Activated CD4-positive, CD25-positive, alpha-beta regulatory T cell treated with anti-CD3 and anti-CD28 coated beads, Interleukin-2, amount 50 U/mL, for 16 hours (primary cell): ENCODE data around the gene BCL2L12.

Experiments
- DNase-seq: peaks from one replicate; pipeline ENCODE4 v3.0.0-alpha.2; 2020; ENCODE audit warnings: low read depth, low spot score

The BCL2L12 gene

DNA sequence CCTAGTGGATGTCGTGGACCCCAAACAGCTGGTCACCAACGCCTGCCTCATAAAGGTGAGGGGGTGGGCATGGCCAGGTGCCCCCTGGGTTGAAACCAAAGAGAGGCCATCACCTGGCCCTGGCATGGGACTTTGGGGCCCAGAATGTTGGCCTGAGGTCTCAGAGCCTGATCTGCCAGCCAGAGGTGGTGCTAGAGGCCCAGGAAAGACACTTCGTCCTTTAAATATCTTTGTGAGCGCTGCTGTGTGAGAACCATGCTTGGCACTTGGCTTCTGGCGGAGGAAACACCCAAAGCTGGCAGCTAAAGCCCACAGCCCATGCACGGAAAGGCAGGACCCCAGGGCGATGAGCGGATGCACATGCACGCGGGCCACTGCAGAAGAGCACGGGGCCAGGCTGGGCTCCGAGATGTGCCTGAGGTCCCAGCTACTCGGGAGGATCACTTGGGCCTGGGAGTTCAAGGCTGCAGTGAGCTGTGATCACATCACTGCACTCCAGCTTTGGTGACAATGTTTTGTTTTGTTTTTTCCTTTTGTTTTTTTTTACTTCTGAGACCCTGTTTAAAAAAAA is 19.3 kb downstream of the BCL2L12 start:
- no peak for DNase-seq

DNA sequence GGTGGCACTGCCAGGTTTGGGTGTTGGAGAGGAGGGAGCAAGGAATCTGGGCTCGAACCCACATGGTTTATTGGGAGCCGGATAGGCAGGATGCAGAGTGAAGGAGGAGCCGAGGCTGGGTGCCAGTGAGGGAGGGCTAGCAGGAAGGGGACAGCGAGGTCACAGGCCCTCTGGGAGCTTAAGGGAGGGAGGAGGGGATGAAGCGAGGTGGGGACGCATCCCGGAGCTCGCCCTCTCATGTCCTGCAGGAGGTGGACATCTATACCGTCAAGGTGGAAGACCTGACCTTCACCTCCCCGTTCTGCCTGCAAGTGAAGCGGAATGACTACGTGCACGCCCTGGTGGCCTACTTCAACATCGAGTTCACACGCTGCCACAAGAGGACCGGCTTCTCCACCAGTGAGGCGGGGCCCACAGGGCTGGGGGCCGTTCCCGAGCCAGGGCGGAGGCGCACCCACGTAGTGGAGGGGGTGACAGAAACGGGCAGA is 20.2 kb downstream of the BCL2L12 start:
- no peak for DNase-seq

DNA sequence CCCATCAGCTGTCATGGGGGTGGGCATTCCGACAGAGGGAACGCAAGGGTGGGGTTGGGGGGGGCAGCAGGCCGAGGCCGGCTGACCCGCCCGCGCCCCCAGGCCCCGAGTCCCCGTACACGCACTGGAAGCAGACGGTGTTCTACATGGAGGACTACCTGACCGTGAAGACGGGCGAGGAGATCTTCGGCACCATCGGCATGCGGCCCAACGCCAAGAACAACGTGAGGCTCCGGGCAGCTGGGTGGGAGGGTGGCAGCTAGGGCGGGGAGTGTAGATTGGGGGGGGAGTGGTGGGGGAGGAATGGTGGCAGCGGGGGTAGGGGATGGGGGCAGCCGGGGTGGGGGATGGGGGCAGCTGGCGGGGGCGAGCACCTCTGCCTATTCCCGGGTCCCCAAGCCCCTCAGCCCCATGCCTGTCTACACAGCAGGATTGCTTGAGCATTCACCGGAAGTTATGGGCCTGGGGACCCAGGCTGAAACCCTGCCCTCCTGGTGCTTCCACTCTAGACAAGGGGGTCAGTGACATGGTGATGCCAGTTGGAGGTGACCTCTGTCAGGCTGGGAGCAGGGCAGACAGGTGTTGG is 20.9 kb downstream of the BCL2L12 start:
- no peak for DNase-seq

DNA sequence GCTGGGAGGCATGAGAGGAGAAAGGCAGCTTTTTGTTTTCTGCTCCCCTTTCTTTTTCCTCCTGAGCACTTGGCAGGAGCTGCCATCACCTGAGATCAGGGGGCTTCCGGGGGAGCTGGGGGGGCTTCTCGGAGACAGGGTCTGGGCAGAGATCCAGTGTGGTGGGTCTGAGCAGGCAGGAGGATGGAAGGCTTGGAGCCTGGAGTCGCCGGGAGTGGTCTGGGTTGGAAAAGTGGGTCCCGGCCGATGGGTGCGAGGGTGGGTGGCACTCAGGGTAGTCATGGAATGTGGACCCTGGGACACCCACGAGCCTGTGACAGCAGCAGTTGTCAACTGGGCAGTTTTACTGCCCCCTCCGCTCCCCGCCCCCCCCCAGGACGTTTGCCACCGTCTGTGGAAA is 21.4 kb downstream of the BCL2L12 start:
- DNase-seq, result no peak

DNA sequence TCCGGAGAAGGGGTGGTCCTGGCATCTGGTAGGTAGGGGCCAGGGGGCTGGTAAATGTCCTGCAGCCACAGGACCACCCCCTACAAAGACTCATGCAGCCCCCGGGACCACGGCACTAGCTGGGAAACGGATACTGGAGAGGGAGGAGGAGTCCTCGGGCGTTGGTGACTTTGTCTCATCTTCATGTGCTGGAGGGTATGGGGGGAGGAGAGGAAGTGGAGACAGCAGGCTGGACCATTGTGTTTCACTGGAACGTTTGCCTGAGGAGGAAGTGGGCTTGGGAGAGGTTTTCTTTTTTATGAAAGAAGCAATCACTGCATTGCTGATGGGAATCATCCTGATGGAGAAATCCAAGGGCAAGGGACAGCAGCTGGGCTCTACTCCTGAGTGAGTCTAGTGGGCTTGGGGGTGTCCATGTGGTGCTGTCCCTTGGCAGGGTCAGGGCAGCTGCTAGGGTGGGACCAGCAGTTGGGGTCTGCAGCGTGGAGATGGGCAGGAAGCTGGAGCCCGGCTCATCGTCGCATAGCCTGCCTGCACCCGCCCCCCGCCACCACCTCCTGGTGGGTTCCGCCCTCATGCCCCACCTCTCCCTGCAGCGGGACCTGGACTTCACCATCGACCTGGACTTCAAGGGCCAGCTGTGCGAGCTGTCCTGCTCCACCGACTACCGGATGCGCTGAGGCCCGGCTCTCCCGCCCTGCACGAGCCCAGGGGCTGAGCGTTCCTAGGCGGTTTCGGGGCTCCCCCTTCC is 22.0 kb downstream of the BCL2L12 start:
- DNase-seq, result no peak

DNA sequence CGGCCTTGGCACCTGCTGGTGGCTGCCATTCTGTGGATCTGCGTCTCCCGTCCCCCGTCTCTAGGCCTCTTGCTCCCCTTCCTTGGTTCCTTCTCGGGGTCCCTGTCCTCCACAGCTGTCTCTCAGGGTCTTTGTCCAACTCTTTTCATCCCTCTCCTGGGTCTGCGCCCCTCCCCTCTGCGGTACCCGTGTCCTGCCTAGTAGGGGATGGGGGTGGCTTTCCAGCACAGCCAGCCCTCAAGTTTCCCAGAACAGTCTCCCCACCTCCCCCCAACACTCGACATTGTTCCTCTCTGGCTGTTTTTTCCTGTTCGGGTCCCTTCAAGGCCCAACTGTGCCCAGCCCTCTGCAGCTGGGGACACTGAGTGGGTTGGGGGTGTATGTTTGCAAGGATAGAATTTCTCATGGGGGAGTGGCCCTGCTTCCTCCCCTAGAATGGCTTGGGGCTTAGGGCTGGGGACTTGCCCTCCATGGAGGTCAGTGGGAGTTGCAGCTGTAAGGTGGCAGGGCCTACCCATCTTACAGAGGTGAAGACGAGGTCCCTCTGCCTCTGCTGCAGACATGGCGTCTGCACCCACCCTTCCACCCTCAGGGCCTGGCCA is 22.9 kb downstream of the BCL2L12 start:
- no peak for DNase-seq

DNA sequence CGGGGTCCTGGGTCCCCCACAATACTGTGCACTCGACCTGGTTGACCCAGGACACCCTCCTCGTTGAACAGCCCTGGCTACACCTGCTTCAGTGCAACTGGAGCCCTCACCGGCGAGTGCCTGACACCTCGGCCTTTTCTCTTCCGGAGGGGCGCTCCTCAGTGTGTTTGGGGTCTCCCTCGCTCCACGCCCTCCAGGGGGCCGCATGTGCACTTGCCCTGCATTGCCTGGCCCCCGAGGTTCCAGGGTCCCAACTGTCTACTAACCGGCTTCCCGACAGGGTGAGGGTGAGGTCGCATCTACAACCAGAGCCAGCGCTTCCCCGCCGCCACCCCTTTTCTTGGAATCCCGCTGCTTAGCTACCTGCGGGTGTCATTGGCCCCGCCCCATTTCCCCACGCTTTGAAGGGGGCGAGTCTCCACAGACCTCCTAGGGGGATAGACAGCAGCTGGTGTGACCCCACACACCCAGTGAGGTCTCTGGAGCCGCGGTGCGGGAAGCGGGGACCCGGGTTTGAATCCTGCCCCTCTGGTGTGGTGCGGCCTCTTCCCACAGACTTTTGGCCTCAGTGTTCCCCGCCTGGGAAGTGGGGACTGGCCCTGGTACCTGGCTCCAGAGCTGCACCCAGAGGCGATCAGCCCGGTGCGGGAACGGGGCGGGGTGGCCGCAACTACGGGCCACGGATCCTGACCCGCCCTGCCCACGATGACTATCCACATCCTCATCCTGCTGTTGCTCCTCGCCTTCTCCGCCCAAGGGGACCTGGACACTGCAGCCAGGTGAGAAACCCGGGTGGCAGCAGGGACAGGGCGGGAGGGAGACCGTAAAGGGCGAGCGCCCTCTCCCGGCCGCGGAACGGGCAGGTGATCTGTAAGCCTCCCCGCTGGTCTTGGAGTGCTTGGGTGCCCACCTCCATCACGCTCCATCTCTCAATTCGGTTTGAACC is 23.7 kb downstream of the BCL2L12 start, which contains the start of gene ADM5:
Gene ADM5, plus strand, starts transcription at position 462 of the 946 bp plus-strand sequence. Its CDS starts 244 bp downstream, at position 706.
- DNase-seq, result no peak

DNA sequence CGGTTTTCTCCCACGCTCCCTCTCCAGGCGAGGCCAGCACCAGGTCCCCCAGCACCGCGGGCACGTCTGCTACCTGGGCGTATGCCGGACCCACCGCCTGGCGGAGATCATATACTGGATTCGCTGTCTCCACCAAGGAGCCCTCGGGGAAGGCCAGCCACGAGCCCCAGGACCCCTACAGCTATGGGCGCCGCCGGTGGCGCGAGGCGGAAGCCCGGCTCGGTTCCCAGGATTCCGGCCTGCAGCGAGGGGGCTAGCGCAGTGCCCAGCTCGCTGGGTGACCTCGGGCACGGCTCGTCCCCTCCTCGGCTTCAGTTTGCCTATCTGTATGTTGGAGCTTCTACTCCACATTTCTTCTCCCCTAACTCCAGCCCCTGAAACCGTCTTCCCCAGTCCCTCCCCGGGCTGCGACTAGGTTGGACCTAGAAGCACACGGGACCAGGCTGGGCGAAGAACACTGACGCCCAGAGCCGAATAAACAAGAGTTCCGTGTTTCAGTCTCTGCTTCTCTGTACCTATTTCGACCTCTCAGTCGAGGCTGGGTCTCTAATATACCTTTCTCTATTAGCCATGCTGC is 24.4 kb downstream of the BCL2L12 start:
- DNase-seq, result no peak

DNA sequence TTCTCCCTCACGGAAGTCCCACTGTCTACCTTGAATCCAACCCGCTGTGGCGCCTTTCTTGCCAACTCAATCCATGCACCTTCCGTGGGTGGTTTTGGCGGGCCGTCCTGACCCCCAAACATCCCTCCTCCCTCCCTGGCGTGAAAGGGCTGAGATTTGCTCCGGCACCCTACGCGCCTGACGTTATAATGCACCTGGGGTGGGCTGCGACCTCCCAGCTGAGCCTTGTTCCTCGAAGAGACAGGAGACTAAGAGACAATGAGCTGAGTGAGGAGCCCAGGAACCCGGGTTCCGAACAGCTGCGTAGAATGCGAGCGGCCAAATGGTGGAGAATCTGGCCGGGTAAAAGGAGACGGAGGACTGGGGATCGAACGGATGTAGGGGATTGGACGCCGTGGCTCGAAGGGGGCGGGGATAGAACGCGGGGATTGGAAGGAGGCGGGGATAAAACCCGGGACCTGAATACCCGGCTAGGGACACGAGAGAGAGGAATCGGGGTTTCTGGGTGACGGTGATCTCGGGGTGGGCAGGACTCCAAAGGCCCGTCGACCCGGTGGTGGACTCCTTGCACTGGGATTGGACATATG is 25.0 kb downstream of the BCL2L12 start, which contains the start of gene CPT1C:
Gene CPT1C, plus strand, starts transcription at position 461 of the 587 bp plus-strand sequence. CDS start 1,137 bp downstream, outside the sequence.
- DNase-seq, result no peak

DNA sequence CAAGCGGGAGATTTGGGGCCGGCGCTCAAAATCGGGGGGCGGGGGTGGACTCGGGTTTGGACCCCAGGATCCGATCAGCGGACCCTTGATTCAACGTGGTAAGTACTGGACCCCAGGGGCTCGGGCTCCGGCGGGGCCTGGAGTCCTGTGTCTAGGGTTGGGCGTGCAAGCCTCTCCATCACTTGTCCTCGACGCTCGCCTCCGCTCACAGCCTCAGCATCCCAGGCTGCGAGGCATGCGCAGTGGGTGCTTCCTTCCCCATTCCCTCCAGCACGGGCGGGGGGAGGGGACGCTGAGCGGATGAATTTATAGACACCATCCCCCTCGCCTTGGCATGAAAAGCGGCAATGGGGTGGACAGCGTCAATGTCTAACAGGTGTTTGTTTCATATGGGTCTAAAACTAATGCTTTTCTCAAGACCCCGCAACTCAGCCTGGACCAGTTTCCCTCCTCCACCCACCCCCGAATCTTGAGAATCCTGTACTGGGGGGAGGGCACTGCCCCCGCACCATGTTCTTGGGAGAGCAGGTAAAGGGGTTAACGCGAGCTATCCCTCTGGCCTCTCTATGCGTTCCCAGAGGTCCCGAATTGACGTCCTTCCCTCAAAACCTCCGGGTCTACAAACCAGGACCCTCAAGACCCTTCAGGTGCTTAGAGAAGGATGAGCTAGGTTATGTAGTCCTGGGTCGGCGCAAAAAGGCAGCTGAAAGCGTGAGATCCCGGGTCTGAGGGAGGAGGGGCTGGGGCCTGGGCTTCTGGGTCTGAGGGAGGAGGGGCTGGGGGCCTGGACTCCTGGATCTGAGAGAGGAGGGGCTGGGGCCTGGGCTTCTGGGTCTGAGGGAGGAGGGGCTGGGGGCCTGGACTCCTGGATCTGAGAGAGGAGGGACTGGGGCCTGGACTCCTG is 25.8 kb downstream of the BCL2L12 start:
- no peak for DNase-seq

DNA sequence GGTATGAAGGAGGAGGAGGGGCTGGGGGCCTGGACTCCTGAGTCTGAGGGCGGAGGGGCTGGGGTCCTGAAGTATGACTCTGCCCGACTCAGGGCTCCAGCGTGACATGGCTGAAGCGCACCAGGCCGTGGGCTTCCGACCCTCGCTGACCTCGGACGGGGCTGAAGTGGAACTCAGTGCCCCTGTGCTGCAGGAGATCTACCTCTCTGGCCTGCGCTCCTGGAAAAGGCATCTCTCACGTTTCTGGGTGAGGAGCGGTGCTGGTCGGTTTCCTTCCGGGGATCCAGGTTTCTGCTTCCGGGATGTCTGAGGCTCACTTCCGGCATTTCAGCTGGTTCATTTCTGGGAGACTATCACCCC is 26.4 kb downstream of the BCL2L12 start:
- DNase-seq, result no peak

DNA sequence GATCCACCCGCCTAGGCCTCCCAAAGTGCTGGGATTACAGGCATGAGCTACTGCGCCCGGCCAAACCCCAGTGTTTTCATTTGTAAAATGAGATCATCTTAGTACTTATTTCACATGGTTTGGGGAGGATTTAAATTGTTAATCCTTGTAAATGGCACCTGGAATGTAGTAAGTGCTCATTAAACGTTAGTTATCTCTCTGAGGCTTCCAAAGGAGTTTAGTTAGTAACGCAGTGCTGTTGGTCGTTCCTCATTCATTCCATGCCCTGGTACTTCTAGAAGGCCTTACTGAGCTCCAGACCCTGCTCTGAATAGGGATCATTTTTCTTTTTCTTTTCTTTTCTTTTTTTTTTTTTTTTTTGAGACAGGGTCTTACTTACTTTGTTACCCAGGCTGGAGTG is 30.4 kb downstream of the BCL2L12 start:
- no peak for DNase-seq

DNA sequence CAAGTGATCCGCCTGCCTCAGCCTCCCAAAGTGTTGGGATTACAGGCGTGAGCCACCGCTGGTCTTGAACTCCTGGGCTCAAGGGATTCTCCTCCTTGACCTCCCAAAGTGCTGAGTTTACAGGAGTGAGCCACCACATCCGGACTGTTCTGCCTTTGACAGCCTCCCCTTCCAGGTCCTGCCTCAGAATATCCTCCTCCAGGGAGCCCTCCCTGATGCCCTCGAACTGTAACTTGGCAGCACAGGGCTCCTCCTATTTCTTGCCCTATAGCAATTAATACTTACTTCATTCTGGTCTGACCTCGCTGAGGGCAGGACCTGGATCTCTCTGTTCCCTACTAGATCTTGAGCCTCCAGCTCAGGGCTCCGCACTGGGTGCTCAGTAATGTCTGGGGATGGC is 31.1 kb downstream of the BCL2L12 start:
- DNase-seq, result no peak

DNA sequence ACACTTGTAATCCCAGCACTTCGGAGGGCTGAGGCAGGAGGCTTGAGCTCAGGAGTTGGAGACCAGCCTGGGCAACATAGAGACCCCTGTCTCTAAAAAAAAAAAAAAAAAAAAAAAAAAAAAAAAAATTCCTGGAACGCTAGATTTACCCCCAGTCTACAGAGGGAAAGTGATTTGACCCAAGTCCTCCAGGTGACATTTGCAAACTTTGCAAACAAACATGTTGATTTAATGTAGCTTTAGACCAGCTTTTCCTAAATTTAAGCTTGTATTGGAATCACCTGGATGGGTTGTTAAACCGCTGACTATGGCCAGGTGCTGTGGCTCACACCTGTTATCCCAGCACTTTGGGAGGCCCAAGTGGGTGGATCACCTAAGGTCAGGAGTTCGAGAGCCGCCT is 33.6 kb downstream of the BCL2L12 start:
- no peak for DNase-seq

DNA sequence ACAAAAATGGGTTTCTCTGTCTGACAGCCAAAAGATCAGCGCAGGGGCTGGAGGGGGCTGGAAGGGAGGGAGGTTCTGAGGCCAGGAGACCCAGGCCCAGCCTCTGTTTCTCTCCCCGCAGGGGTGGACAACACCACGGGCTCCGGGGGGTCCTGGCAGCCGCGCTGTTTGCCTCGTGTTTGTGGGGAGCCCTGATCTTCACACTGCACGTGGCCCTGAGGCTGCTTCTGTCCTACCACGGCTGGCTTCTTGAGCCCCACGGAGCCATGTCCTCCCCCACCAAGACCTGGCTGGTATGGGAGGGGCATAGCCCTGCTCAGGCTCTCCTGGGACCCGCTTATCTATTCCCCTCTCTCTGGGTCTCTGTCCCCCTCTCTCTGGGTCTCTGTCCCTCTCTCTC is 34.8 kb downstream of the BCL2L12 start:
- no peak for DNase-seq

DNA sequence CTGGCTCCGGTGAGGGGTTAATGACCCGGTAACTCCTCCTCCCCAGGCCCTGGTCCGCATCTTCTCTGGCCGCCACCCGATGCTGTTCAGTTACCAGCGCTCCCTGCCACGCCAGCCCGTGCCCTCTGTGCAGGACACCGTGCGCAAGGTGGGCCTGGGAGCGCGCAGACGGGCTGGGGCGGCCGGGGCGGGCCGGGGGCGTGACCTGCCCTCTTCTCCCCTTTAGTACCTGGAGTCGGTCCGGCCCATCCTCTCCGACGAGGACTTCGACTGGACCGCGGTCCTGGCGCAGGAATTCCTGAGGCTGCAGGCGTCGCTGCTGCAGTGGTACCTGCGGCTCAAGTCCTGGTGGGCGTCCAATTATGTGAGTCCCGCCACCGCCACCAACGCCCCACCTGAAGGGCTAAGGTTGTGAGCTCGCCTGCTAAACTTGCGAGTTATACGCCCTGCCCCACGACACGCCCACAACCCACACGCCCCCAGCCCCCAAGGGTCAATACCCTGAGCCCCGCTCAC is 35.6 kb downstream of the BCL2L12 start:
- DNase-seq, result no peak

DNA sequence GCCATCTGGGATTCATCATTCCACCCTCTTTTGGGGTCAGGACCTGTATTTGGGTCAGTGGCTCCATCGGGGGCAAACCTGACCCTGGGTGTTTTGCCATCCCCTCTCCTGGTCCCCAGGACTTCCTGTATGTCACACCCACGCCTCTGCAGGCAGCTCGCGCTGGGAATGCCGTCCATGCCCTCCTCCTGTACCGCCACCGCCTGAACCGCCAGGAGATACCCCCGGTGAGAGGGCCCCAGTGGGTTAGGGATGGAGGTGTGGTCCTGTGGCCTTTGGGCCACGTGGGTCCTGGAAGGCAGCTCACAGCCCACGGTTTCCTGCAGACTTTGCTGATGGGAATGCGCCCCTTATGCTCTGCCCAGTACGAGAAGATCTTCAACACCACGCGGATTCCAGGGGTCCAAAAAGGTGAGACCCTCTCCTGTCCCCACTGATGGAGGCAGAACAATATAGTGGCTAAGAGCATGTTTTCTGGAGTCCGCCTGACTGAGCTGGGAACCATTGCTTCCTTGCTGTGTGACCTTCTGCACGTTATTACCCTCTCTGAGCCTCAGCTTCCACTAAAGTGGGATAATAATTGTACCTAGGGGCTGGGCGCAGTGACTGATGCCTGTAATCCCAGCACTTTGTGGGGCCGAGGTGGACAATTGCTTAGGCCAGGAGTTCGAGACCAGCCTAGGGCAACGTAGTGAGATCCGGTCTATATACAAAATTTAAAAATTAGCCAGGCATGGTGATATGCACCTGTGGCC is 39.3 kb downstream of the BCL2L12 start:
- no peak for DNase-seq

DNA sequence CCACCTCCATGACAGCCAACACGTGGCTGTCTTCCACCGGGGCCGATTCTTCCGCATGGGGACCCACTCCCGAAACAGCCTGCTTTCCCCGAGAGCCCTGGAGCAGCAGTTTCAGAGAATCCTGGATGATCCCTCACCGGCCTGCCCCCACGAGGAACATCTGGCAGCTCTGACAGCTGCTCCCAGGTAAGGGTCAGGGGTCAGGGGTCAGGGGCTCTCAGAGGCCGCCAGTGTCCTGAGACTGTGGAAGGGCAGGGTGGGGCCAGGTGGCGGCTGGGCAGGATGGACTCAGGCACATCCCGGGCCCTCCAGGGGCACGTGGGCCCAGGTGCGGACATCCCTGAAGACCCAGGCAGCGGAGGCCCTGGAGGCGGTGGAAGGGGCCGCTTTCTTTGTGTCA is 40.2 kb downstream of the BCL2L12 start:
- DNase-seq, result no peak
